Thymus (tissue), 11 donors: ENCODE data around the gene ZSWIM5. TPM values are rescaled to one million over a fixed set of nuclear protein-coding genes. Genes with fewer than 3 reads are reported as not detected.
"Not testable (repeated sequence)": the region's sequence is repeated elsewhere in the genome, so short reads cannot be mapped to it uniquely, and the experiment has no call there.

Experiments used
- DNase-seq, 9 donors: peaks; one replicate each; pipeline ENCODE4 v3.0.0-alpha.2; 2013; ENCODE audit warnings: low spot score in 9 of 9, low read depth in 6 of 9, missing footprints in 1 of 9
- H3K27ac ChIP-seq, 2 donors: one replicate each; pipeline ENCODE4 v1.5.1; 2013; ENCODE audit warnings: control low read depth in 1 of 2, low read depth in 1 of 2, low read length in 1 of 2, mild to moderate bottlenecking in 1 of 2, moderate library complexity in 1 of 2
- H3K27me3 ChIP-seq, 2 donors: one replicate each; pipeline ENCODE4 v1.5.1; 2013; ENCODE audit warnings: low read length in 1 of 2; ENCODE audit not compliant: control insufficient read depth in 2 of 2, insufficient read depth in 1 of 2
- H3K36me3 ChIP-seq, 2 donors: one replicate each; pipeline ENCODE4 v1.5.1; 2013; ENCODE audit warnings: low read length in 1 of 2, mild to moderate bottlenecking in 1 of 2, moderate library complexity in 1 of 2; ENCODE audit not compliant: control insufficient read depth in 2 of 2, insufficient read depth in 2 of 2
- H3K4me1 ChIP-seq, 2 donors: one replicate each; pipeline ENCODE4 v1.5.1; 2013; ENCODE audit warnings: low read length in 2 of 2; ENCODE audit not compliant: control insufficient read depth in 2 of 2, insufficient read depth in 2 of 2
- H3K4me3 ChIP-seq, 2 donors: one replicate each; pipeline ENCODE4 v1.5.1; 2013; ENCODE audit warnings: low read length in 2 of 2, control low read depth in 1 of 2, mild to moderate bottlenecking in 1 of 2
- H3K9me3 ChIP-seq, 2 donors: one replicate each; pipeline ENCODE4 v1.5.1; 2013; ENCODE audit warnings: low read length in 1 of 2, mild to moderate bottlenecking in 1 of 2; ENCODE audit not compliant: control insufficient read depth in 2 of 2, insufficient read depth in 1 of 2
- WGBS: extraction: QIAGEN DNeasy Blood & Tissue Kit; methylation state at CpG from one replicate; pipeline ENCODE4 v1.1.7; 2013; 5-methylcytosine and 5-hydroxymethylcytosine counted together
- polyA plus RNA-seq: library from polyadenylated mRNA; stranded (reverse); fragments of 200-250 nt; gene quantifications from one replicate; pipeline ENCODE4 v1.2.3, GENCODE V29; 2013
- total RNA-seq: library from RNA; stranded (reverse); fragments of 120-200 nt; gene quantifications from one replicate; pipeline ENCODE4 v1.2.4, GENCODE V29; 2013
- donor health status: healthy.

Gene ZSWIM5
- total and polyA plus RNA-seq, 2 donors, result 0.24 to 0.39 TPM

DNA sequence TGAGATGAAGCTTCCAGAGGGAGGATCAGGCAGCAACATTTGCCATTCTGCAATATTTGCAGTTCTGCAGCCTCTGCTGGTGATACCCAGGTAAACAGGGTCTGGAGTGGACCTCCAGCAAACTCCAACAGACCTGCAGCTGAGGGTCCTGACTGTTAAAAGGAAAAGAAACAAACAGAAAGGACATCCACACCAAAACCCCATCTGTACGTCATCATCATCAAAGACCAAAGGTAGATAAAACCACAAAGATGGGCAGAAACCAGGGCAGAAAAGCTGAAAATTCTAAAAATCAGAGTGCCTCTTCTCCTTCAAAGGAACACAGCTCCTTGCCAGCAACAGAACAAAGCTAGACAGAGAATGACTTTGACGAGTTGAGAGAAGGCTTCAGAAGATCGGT lies 43.3 kb downstream of the ZSWIM5 start:
- WGBS, result 85% methylated on average over 3 of the region's 3 CpGs
- H3K4me3 ChIP-seq, H3K27me3 ChIP-seq, H3K4me1 ChIP-seq, H3K27ac ChIP-seq, H3K36me3 ChIP-seq, DNase-seq, H3K9me3 ChIP-seq: not testable (repeated sequence)

- not testable (repeated sequence) for H3K4me1 ChIP-seq, H3K9me3 ChIP-seq, H3K27me3 ChIP-seq, H3K36me3 ChIP-seq, H3K27ac ChIP-seq, H3K4me3 ChIP-seq, DNase-seq
- WGBS, result 89% methylated on average over 14 of the region's 14 CpGs
These were observed 44.1 kb downstream of the ZSWIM5 start for GRCh38 chr1:45162041-45163035.

- Histone ChIP-seq H3K9me3 (no peaks in the 10 kb centered on the region), H3K27ac (no peak overlapping the region), H3K27me3 (no peaks in the 10 kb centered on the region), H3K4me3 (no peak overlapping the region), H3K4me1 (no peaks in the 10 kb centered on the region), H3K36me3 (no peaks in the 10 kb centered on the region)
- DNase-seq, result no peak
These were observed 50.4 kb downstream of the ZSWIM5 start for GRCh38 chr1:45155957-45156356.

DNA sequence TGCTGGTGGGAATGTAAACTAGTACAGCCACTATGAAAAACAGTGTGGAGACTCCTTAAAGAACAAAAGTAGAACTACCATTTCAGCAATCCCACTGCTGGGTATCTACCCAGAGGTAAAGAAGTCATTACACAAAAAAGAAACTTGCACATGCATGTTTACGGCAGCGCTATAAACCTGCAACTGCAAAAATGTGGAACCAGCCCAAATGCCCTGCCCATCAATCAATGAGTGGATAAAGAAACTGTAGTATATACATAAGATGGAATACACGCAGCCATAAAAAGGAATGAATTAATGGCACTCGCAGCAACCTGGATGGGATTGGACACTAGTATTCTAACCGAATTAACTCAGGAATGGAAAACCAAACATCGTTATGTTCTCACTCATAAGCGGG lies 51.0 kb downstream of the ZSWIM5 start:
- no peak for DNase-seq
- Histone ChIP-seq H3K4me3 (no peak overlapping the region), H3K9me3 (no peaks in the 10 kb centered on the region), H3K27me3 (no peaks in the 10 kb centered on the region), H3K36me3 (no peaks in the 10 kb centered on the region), H3K4me1 (no peaks in the 10 kb centered on the region), H3K27ac (no peak overlapping the region)
- 97% methylated on average over 7 of the region's 7 CpGs for WGBS

GRCh38 chr1:45152126-45152525 lies 54.3 kb downstream of the ZSWIM5 start:
- H3K27ac ChIP-seq, result no peak overlapping the region
- H3K9me3 ChIP-seq, result no peaks in the 10 kb centered on the region
- no peak for DNase-seq
- H3K36me3 ChIP-seq, result no peaks in the 10 kb centered on the region
- H3K4me3 ChIP-seq, result no peak overlapping the region
- WGBS, result 93% methylated on average over 3 of the region's 3 CpGs
- no peaks in the 10 kb centered on the region for H3K4me1 ChIP-seq
- H3K27me3 ChIP-seq, result no peaks in the 10 kb centered on the region

GRCh38 chr1:45148209-45148825 lies 58.1 kb downstream of the ZSWIM5 start:
- Histone ChIP-seq H3K4me3 (no peak overlapping the region), H3K27ac (no peak overlapping the region), H3K36me3 (no peaks in the 10 kb centered on the region), H3K9me3 (no peaks in the 10 kb centered on the region), H3K27me3 (no peaks in the 10 kb centered on the region), H3K4me1 (no peaks in the 10 kb centered on the region)
- WGBS, result 99% methylated on average over 1 of the region's 1 CpG
- DNase-seq, result no peak

DNA sequence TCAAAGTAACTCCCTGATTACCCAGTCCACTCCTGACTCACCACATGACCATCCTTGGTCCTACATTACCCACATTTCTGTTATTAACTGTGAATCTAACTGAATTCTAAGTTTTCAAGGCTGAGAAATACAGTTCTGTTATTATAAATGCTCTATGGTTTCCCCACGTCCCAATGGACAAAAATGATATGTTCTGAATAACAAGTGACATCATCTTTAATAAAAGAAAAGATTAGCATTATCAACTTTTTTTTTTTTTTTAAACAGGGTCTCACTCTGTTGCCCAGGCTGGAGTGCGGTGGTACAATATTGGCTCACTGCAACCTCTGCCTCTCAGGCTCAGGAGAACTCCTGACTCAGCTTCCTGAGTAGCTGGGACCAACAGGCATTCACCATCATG lies 59.6 kb downstream of the ZSWIM5 start:
- H3K4me3 ChIP-seq, result no peak overlapping the region
- WGBS, result 94% methylated on average over 2 of the region's 2 CpGs
- H3K9me3 ChIP-seq, result no peaks in the 10 kb centered on the region
- no peaks in the 10 kb centered on the region for H3K36me3 ChIP-seq
- no peaks in the 10 kb centered on the region for H3K27me3 ChIP-seq
- DNase-seq, result no peak
- no peak overlapping the region for H3K27ac ChIP-seq
- H3K4me1 ChIP-seq, result no peaks in the 10 kb centered on the region

GRCh38 chr1:45141247-45142003 lies 65.0 kb downstream of the ZSWIM5 start:
- WGBS, result 93% methylated on average over 4 of the region's 4 CpGs
- H3K4me1 ChIP-seq, result no peaks in the 10 kb centered on the region
- no peaks in the 10 kb centered on the region for H3K9me3 ChIP-seq
- H3K27me3 ChIP-seq, result no peaks in the 10 kb centered on the region
- no peak overlapping the region for H3K4me3 ChIP-seq
- H3K27ac ChIP-seq, result no peak overlapping the region
- H3K36me3 ChIP-seq, result no peaks in the 10 kb centered on the region
- no peak for DNase-seq

GRCh38 chr1:45136984-45137383 lies 69.4 kb downstream of the ZSWIM5 start:
- Histone ChIP-seq H3K27me3 (no peaks in the 10 kb centered on the region), H3K4me1 (no peaks in the 10 kb centered on the region)
- WGBS, result 97% methylated on average over 2 of the region's 2 CpGs

More at GRCh38 chr1:45136984-45137383, 69.4 kb downstream of the ZSWIM5 start:
- Histone ChIP-seq H3K27ac (no peak overlapping the region), H3K4me3 (no peak overlapping the region), H3K9me3 (no peaks in the 10 kb centered on the region), H3K36me3 (no peaks in the 10 kb centered on the region)
- no peak for DNase-seq
